ENCODE results near the gene IRF6. TPM values are rescaled to one million over a fixed set of nuclear protein-coding genes. Genes with fewer than 3 reads are reported as not detected.

The IRF6 gene
- total and polyA plus RNA-seq, 11 donors, result 1.5 to 99.4 (median 41.9) TPM

- Histone ChIP-seq H3K9me3 (no peaks in the 10 kb centered on the region), H3K36me3 (no peaks in the 10 kb centered on the region), H3K4me3 (no peak overlapping the region), H3K4me1 (peaks cover 0 to 56% (median 24%) of the 10 kb centered on the region in 12 donors), H3K27me3 (no peaks in the 10 kb centered on the region), H3K27ac (peak overlapping the region in 3 of 12 donors; percentile 8 to 72 (median 51))
- ATAC-seq (no peak), DNase-seq (no peak)
- 62 to 69% (median 67%) methylated on average over 4 of the region's 4 CpGs for WGBS, 4 donors
- TF ChIP-seq POLR2A (IDR thresholded peaks at IDR 0.05) (no peak), CTCF (IDR thresholded peaks at IDR 0.05) (no peak)
- intact Hi-C loops (cut with DNase I), result loop anchor here (1.0 to 10.0 kb wide), 16 partner anchors 38 to 178 kb away; partner anchors contain the start of genes C1orf74 (in 1 of the 10), CAMK1G (in 1 of the 10) and HSD11B1 (in 1 of the 10)
Measured at GRCh38 chr1:209746451-209747165, 59.3 kb downstream of the IRF6 start.

GRCh38 chr1:209743145-209743482, 62.8 kb downstream of the IRF6 start:
- peaks cover 0 to 47% (median 29%) of the 10 kb centered on the region in 12 donors for H3K4me1 ChIP-seq
- intact Hi-C loops (cut with DNase I), result loop anchor here in 3 of 10 donors (2.0 to 10.0 kb wide), 3 partner anchors 46 to 108 kb away; no protein-coding TSS in a partner anchor

GRCh38 chr1:209742409-209743144, 63.4 kb downstream of the IRF6 start:
- Histone ChIP-seq H3K36me3 (no peaks in the 10 kb centered on the region), H3K4me3 (peak overlapping the region in 7 of 12 donors; percentile 11 to 39 (median 21)), H3K9me3 (no peaks in the 10 kb centered on the region), H3K27me3 (no peaks in the 10 kb centered on the region), H3K27ac (peak overlapping the region; percentile 58 to 88 (median 84)), H3K4me1 (peaks cover 0 to 43% (median 25%) of the 10 kb centered on the region in 12 donors)
- intact Hi-C loops (cut with DNase I), result loop anchor here in 3 of 10 donors (2.0 to 10.0 kb wide), 3 partner anchors 45 to 108 kb away; no protein-coding TSS in a partner anchor
- 32 to 42% (median 36%) methylated on average over 7 to 8 of the region's 8 CpGs for whole genome bisulfite sequencing, 4 donors
- peak in 3 of 4 donors; percentile 22 to 56 (median 49) for ATAC-seq
- DNase-seq, result no peak
- TF ChIP-seq CTCF (IDR thresholded peaks at IDR 0.05), result no peak
- TF ChIP-seq POLR2A (IDR thresholded peaks at IDR 0.05), result no peak

More at GRCh38 chr1:209743145-209743482, 62.8 kb downstream of the IRF6 start:
- peak in 4 of 5 donors; percentile 38 to 70 (median 46) for DNase-seq
- peak overlapping the region in 11 of 12 donors; percentile 71 to 88 (median 84) for H3K27ac ChIP-seq
- H3K36me3 ChIP-seq, result no peaks in the 10 kb centered on the region
- no peaks in the 10 kb centered on the region for H3K9me3 ChIP-seq
- peak in 2 of 4 donors; percentile 17 to 25 for ATAC-seq
- no peaks in the 10 kb centered on the region for H3K27me3 ChIP-seq
- H3K4me3 ChIP-seq, result no peak overlapping the region
- TF ChIP-seq CTCF (IDR thresholded peaks at IDR 0.05), result no peak
- no peak for TF ChIP-seq POLR2A (IDR thresholded peaks at IDR 0.05)
- WGBS, 4 donors, result 44 to 60% (median 47%) methylated on average over 1 to 2 of the region's 2 CpGs
